NT2/D1 (cell line): ENCODE measurements around the gene GATA3.

Source experiments
- DNase-seq: peaks from one replicate; pipeline ENCODE4 v3.0.0-alpha.2; 2011; ENCODE audit warnings: low read depth, low spot score
- H3K27me3 ChIP-seq: 2 replicates; pipeline ENCODE4 v1.6.0; 2011; ENCODE audit warnings: mild to moderate bottlenecking; ENCODE audit not compliant: insufficient read length, insufficient read depth
- H3K36me3 ChIP-seq: 2 replicates; pipeline ENCODE4 v1.6.1; 2011; ENCODE audit warnings: mild to moderate bottlenecking, low read length, mixed read lengths; ENCODE audit not compliant: insufficient read depth, insufficient read length
- H3K4me1 ChIP-seq: 2 replicates; pipeline ENCODE4 v1.5.1; 2011; ENCODE audit not compliant: insufficient read depth, insufficient read length
- H3K4me3 ChIP-seq: 2 replicates; pipeline ENCODE4 v1.5.1; 2011; ENCODE audit warnings: low read depth; ENCODE audit not compliant: insufficient read length
- H3K9ac ChIP-seq: 2 replicates; pipeline ENCODE4 v1.6.0; 2011; ENCODE audit warnings: low read depth; ENCODE audit not compliant: insufficient read length
- H3K9me3 ChIP-seq: 2 replicates; pipeline ENCODE4 v1.5.1; 2011; ENCODE audit warnings: mild to moderate bottlenecking, low read length; ENCODE audit not compliant: insufficient read depth
- SUZ12 ChIP-seq: IDR thresholded peaks from 2 replicates; pipeline ENCODE4 v1.6.1; 2011; ENCODE audit not compliant: insufficient read length, insufficient read depth; ENCODE audit errors: extremely low read depth
- YY1 ChIP-seq: IDR thresholded peaks from 2 replicates; pipeline ENCODE4 v1.6.1; 2011; ENCODE audit not compliant: insufficient read length, insufficient read depth
- ZNF274 ChIP-seq: IDR thresholded peaks from 2 replicates; pipeline ENCODE4 v1.6.1; 2011; ENCODE audit warnings: mild to moderate bottlenecking, low read depth, low read length

Gene GATA3

DNA sequence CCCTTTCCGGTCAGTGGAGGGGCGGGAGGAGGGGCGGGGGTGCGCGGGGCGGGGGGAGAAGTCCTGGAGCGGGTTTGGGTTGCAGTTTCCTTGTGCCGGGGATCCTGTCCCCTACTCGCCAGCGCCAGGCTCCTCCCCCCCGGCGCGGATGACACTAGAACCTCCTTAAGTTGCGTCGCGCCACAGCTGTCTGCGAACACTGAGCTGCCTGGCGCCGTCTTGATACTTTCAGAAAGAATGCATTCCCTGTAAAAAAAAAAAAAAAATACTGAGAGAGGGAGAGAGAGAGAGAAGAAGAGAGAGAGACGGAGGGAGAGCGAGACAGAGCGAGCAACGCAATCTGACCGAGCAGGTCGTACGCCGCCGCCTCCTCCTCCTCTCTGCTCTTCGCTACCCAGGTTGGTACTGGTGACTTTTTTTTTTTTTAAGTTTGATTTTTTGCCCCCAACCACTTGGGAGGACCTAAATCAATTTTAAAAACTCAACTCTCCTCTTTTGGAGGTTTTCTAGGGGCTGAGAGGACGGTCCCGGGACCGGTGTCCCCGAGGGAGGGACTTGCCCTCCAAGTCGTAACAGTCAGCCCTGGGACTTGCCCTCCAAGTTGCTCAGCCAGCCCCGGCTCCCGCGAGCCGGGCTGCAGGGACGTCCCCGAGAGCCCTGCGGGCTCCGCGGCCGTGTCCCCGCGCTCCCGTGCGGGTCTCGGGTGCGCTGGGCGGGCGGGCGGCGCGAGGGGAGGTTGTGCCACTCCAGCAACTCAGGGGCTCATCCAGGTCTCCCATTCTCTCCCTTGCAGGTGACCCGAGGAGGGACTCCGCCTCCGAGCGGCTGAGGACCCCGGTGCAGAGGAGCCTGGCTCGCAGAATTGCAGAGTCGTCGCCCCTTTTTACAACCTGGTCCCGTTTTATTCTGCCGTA, at the start of gene GATA3:
TSS of gene GATA3 (plus strand) at position 195 of the 914 bp plus-strand sequence. CDS start 968 bp downstream, outside the sequence.
- no peak for DNase-seq
- H3K27me3 ChIP-seq = peaks cover 22% of the 10 kb centered on the region
- H3K4me1 ChIP-seq = no peaks in the 10 kb centered on the region
- peak within 1 kb of the TSS; percentile 82 for H3K9ac ChIP-seq
- no peaks in the 10 kb centered on the region for H3K9me3 ChIP-seq
- peaks cover 16% of the 10 kb centered on the region for H3K36me3 ChIP-seq
- peak within 1 kb of the TSS; percentile 62 for H3K4me3 ChIP-seq
- TF ChIP-seq YY1 (no peak), ZNF274 (no peak), SUZ12 (no peak)

GRCh38 chr10:8006274-8006999, 48.1 kb upstream of the GATA3 start:
- Histone ChIP-seq H3K9ac (no peak overlapping the region), H3K4me3 (no peak overlapping the region), H3K9me3 (no peaks in the 10 kb centered on the region), H3K4me1 (no peaks in the 10 kb centered on the region), H3K27me3 (no peaks in the 10 kb centered on the region), H3K36me3 (peaks cover 4% of the 10 kb centered on the region)
- TF ChIP-seq YY1 = no peak
- no peak for TF ChIP-seq SUZ12
- TF ChIP-seq ZNF274 = no peak
- no peak for DNase-seq

GRCh38 chr10:8009031-8009430, 45.5 kb upstream of the GATA3 start:
- Histone ChIP-seq H3K9me3 (no peaks in the 10 kb centered on the region), H3K4me1 (no peaks in the 10 kb centered on the region), H3K27me3 (no peaks in the 10 kb centered on the region), H3K36me3 (peaks cover 7% of the 10 kb centered on the region), H3K9ac (no peak overlapping the region), H3K4me3 (no peak overlapping the region)
- no peak for TF ChIP-seq SUZ12
- no peak for TF ChIP-seq YY1
- TF ChIP-seq ZNF274 = no peak
- DNase-seq = no peak

GRCh38 chr10:8013006-8013405, 41.5 kb upstream of the GATA3 start:
- peaks cover 19% of the 10 kb centered on the region for H3K36me3 ChIP-seq
- TF ChIP-seq YY1 (no peak), SUZ12 (no peak), ZNF274 (no peak)

DNA sequence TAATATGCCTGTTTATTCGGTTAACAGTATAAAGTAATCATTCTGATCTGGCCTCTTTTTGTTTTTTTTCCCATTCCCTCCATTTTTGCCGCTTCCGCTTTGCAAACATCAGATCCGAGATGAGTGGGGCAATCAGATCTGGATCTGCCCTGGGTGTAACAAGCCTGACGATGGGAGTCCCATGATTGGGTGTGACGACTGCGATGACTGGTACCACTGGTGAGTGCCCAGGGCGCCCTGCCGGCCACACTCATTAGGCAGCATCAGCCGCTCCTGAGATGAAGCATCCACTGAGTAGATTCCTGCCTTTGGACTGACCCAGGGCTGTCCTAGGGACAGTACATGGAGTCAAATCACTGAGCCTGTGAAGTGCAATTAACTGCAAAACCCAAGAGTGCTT, 40.9 kb upstream of the GATA3 start:
- no peaks in the 10 kb centered on the region for H3K4me1 ChIP-seq
- H3K9me3 ChIP-seq = no peaks in the 10 kb centered on the region
- H3K27me3 ChIP-seq = no peaks in the 10 kb centered on the region
- no peak for TF ChIP-seq SUZ12
- TF ChIP-seq ZNF274 = no peak
- no peak for TF ChIP-seq YY1
- H3K4me3 ChIP-seq = no peak overlapping the region
- H3K9ac ChIP-seq = no peak overlapping the region
- H3K36me3 ChIP-seq = peaks cover 19% of the 10 kb centered on the region
- DNase-seq = no peak

More at GRCh38 chr10:8013006-8013405, 41.5 kb upstream of the GATA3 start:
- Histone ChIP-seq H3K4me3 (no peak overlapping the region), H3K4me1 (no peaks in the 10 kb centered on the region), H3K9me3 (no peaks in the 10 kb centered on the region), H3K9ac (no peak overlapping the region), H3K27me3 (no peaks in the 10 kb centered on the region)
- no peak for DNase-seq

DNA sequence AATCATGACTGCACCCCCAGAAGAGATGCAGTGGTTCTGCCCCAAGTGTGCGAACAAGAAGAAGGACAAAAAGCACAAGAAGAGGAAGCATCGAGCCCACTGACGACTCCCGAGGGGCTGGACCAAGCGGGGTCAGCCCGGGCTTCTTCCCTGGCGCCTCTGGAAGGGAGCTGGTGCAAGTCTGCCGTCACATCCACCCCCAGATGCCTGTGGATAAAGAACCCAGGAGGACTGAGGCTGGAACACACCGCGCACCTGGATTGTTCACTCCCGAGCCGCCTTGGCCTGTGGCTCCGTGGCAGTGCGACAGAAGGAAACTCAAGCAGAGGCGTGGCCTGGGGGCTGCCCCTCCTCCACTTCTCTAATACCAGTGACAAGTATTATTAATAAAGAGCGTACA, 39.8 kb upstream of the GATA3 start:
- TF ChIP-seq SUZ12 (no peak), ZNF274 (no peak), YY1 (no peak)

DNA sequence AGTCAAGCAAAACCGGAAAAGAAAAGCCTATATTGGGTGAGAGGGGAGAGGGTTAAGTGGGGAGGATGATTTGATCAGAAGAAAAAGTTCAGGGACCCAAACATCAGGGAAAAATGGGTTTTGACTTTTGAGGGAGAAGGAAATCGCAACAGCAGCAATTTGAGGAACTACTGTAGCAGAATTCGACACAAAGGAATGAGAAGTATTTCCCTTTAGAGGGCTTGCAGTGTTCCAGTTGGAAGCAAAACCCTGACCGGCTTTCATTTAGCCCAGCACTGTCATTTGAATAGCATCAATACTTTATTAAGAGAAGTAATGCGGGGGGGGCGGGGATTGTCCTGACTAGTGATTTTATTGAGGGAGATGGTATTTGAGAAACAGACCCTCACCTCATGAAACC, 37.2 kb upstream of the GATA3 start:
- Histone ChIP-seq H3K4me3 (no peak overlapping the region), H3K9me3 (no peaks in the 10 kb centered on the region), H3K9ac (no peak overlapping the region), H3K27me3 (no peaks in the 10 kb centered on the region), H3K36me3 (peaks cover 12% of the 10 kb centered on the region), H3K4me1 (no peaks in the 10 kb centered on the region)
- no peak for TF ChIP-seq ZNF274
- no peak for TF ChIP-seq SUZ12
- TF ChIP-seq YY1 = no peak
- DNase-seq = no peak

More for the DNA sequence above, 39.8 kb upstream of the GATA3 start:
- Histone ChIP-seq H3K9me3 (no peaks in the 10 kb centered on the region), H3K9ac (no peak overlapping the region), H3K27me3 (no peaks in the 10 kb centered on the region), H3K36me3 (peaks cover 19% of the 10 kb centered on the region), H3K4me3 (no peak overlapping the region), H3K4me1 (no peaks in the 10 kb centered on the region)
- DNase-seq = no peak

DNA sequence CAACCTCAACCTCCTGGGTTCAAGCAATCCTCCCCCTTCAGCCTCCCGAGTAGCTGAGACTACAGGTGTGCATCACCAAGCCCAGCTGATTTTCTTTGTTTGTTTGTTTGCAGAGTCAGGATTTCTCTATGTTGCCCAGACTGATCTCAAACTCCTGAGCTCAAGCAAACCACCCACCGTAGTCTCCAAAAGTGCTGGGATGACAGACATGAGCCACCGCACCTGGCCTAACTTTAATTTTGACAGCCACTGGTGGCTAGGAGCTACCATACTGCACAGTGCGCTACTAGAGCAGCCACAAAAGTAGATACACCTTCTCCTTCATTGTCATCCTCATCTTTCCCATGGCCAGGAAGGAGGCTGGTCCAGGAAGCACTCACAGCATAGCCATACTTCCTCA, 31.2 kb upstream of the GATA3 start:
- no peak for DNase-seq
- H3K4me3 ChIP-seq = no peak overlapping the region

More for the DNA sequence above, 31.2 kb upstream of the GATA3 start:
- H3K4me1 ChIP-seq = no peaks in the 10 kb centered on the region
- TF ChIP-seq YY1 = no peak
- TF ChIP-seq SUZ12 = no peak
- no peak for TF ChIP-seq ZNF274
- no peaks in the 10 kb centered on the region for H3K36me3 ChIP-seq
- no peaks in the 10 kb centered on the region for H3K9me3 ChIP-seq
- no peak overlapping the region for H3K9ac ChIP-seq
- no peaks in the 10 kb centered on the region for H3K27me3 ChIP-seq
